Activated T-cell treated with anti-CD3 and anti-CD28 coated beads, Interleukin-2, amount 50 U/mL, for 72 hours (primary cell): Measurements from ENCODE around the gene IFT80. TPM values are rescaled to one million over a fixed set of nuclear protein-coding genes. Genes with fewer than 3 reads are reported as not detected.

ENCODE experiments used
- ATAC-seq, 2 donors: fragments of 150-1000 bp; cut with Tn5 transposase; replicated peaks in 1 of 2; 2 replicates each; pipeline ENCODE4 v1.10.0; 2021; ENCODE audit warnings: moderate library complexity in 2 of 2, mild to moderate bottlenecking in 1 of 2
- DNase-seq, 2 donors: peaks; one replicate each; pipeline ENCODE4 v3.0.0; 2021 to 2022; ENCODE audit warnings: mixed read lengths in 1 of 2
- H3K27ac Mint-ChIP-seq: one replicate; pipeline ENCODE4 v1.8.0; 2022; ENCODE audit warnings: mild to moderate bottlenecking, moderate library complexity, mixed read lengths
- H3K27me3 Mint-ChIP-seq: one replicate; pipeline ENCODE4 v1.8.0; 2022; ENCODE audit warnings: low read depth, mixed read lengths
- H3K36me3 Mint-ChIP-seq, 2 donors: one replicate each; pipeline ENCODE4 v1.8.0; 2022; ENCODE audit warnings: mixed read lengths in 2 of 2, mild to moderate bottlenecking in 1 of 2; ENCODE audit not compliant: insufficient read depth in 2 of 2
- H3K4me1 Mint-ChIP-seq: one replicate; pipeline ENCODE4 v1.8.0; 2022; ENCODE audit warnings: low read depth, mixed read lengths
- H3K4me3 Mint-ChIP-seq, 2 donors: one replicate each; pipeline ENCODE4 v1.8.0; 2022; ENCODE audit warnings: mild to moderate bottlenecking in 2 of 2, mixed read lengths in 2 of 2, moderate library complexity in 2 of 2
- H3K9me3 Mint-ChIP-seq, 2 donors: one replicate each; pipeline ENCODE4 v1.8.0; 2022; ENCODE audit warnings: mixed read lengths in 2 of 2
- total RNA-seq, 2 donors: library from RNA; stranded (reverse); gene quantifications; one replicate each; pipeline ENCODE4 v1.2.3, GENCODE V29; 2022

Gene IFT80
- total RNA-seq, 2 donors from 2014 or later: 22.2 to 22.7 TPM

GRCh38 chr3:160394009-160394392, 5.0 kb downstream of the IFT80 start:
- Mint-ChIP-seq H3K4me3 (no peak overlapping the region), H3K27me3 (no peaks in the 10 kb centered on the region), H3K27ac (no peak overlapping the region), H3K9me3 (no peaks in the 10 kb centered on the region), H3K36me3 (peaks cover 2 to 4% of the 10 kb centered on the region in 2 donors), H3K4me1 (peaks cover 30% of the 10 kb centered on the region)
- DNase-seq (no peak), ATAC-seq (no peak)

- Mint-ChIP-seq H3K36me3 (no peaks in the 10 kb centered on the region), H3K27me3 (no peaks in the 10 kb centered on the region), H3K4me1 (peaks cover 24% of the 10 kb centered on the region), H3K27ac (no peak overlapping the region), H3K9me3 (no peaks in the 10 kb centered on the region), H3K4me3 (no peak overlapping the region)
- DNase-seq (no peak), ATAC-seq (no peak)
These were observed 5.5 kb downstream of the IFT80 start for GRCh38 chr3:160393346-160394008.

- Mint-ChIP-seq H3K27me3 (no peaks in the 10 kb centered on the region), H3K27ac (no peak overlapping the region), H3K4me3 (no peak overlapping the region), H3K36me3 (no peaks in the 10 kb centered on the region), H3K4me1 (peaks cover 18% of the 10 kb centered on the region), H3K9me3 (no peaks in the 10 kb centered on the region)
- no peak for ATAC-seq
- no peak for DNase-seq
These were observed 6.2 kb downstream of the IFT80 start for GRCh38 chr3:160392798-160393197.

- no peak overlapping the region for H3K27ac Mint-ChIP-seq
- peaks cover 7% of the 10 kb centered on the region for H3K4me1 Mint-ChIP-seq
- DNase-seq: no peak
- H3K9me3 Mint-ChIP-seq: no peaks in the 10 kb centered on the region
- no peak overlapping the region for H3K4me3 Mint-ChIP-seq
- no peak for ATAC-seq
- no peaks in the 10 kb centered on the region for H3K27me3 Mint-ChIP-seq
- H3K36me3 Mint-ChIP-seq: no peaks in the 10 kb centered on the region
These were observed 8.4 kb downstream of the IFT80 start for GRCh38 chr3:160390565-160391138.

- DNase-seq (no peak), ATAC-seq (no peak)
- H3K27ac Mint-ChIP-seq: no peak overlapping the region
- H3K4me3 Mint-ChIP-seq: no peak overlapping the region
- no peaks in the 10 kb centered on the region for H3K36me3 Mint-ChIP-seq
- peaks cover 13% of the 10 kb centered on the region for H3K4me1 Mint-ChIP-seq
- H3K9me3 Mint-ChIP-seq: no peaks in the 10 kb centered on the region
- H3K27me3 Mint-ChIP-seq: no peaks in the 10 kb centered on the region
These were observed 14.2 kb downstream of the IFT80 start for GRCh38 chr3:160384639-160385318.

- no peak overlapping the region for H3K27ac Mint-ChIP-seq
- no peak for DNase-seq
- peaks cover 7% of the 10 kb centered on the region for H3K4me1 Mint-ChIP-seq
- no peaks in the 10 kb centered on the region for H3K27me3 Mint-ChIP-seq
- ATAC-seq: no peak
- H3K36me3 Mint-ChIP-seq: no peaks in the 10 kb centered on the region
- H3K4me3 Mint-ChIP-seq: no peak overlapping the region
- H3K9me3 Mint-ChIP-seq: no peaks in the 10 kb centered on the region
These were observed 17.6 kb downstream of the IFT80 start for GRCh38 chr3:160381470-160381869.

GRCh38 chr3:160379628-160380214, 19.3 kb downstream of the IFT80 start:
- H3K27ac Mint-ChIP-seq: no peak overlapping the region
- H3K36me3 Mint-ChIP-seq: peaks cover 0 to 2% of the 10 kb centered on the region in 2 donors

GRCh38 chr3:160378331-160379109, 20.5 kb downstream of the IFT80 start:
- Mint-ChIP-seq H3K9me3 (no peaks in the 10 kb centered on the region), H3K36me3 (peaks cover 4 to 10% of the 10 kb centered on the region in 2 donors), H3K4me3 (no peak overlapping the region), H3K4me1 (peaks cover 4% of the 10 kb centered on the region), H3K27ac (peak overlapping the region; percentile 42), H3K27me3 (no peaks in the 10 kb centered on the region)
- ATAC-seq: no peak
- DNase-seq: no peak

More at GRCh38 chr3:160379628-160380214, 19.3 kb downstream of the IFT80 start:
- no peaks in the 10 kb centered on the region for H3K9me3 Mint-ChIP-seq
- no peak for ATAC-seq
- no peaks in the 10 kb centered on the region for H3K27me3 Mint-ChIP-seq
- peaks cover 4% of the 10 kb centered on the region for H3K4me1 Mint-ChIP-seq
- no peak for DNase-seq
- no peak overlapping the region for H3K4me3 Mint-ChIP-seq

- peak overlapping the region; percentile 20 for H3K27ac Mint-ChIP-seq
- DNase-seq (no peak), ATAC-seq (no peak)
- H3K4me1 Mint-ChIP-seq: no peaks in the 10 kb centered on the region
- peaks cover 4 to 12% of the 10 kb centered on the region in 2 donors for H3K36me3 Mint-ChIP-seq
- no peak overlapping the region for H3K4me3 Mint-ChIP-seq
- no peaks in the 10 kb centered on the region for H3K27me3 Mint-ChIP-seq
- no peaks in the 10 kb centered on the region for H3K9me3 Mint-ChIP-seq
These were observed 22.3 kb downstream of the IFT80 start for GRCh38 chr3:160376681-160377080.

- no peak overlapping the region for H3K4me3 Mint-ChIP-seq
- H3K9me3 Mint-ChIP-seq: no peaks in the 10 kb centered on the region
- H3K27me3 Mint-ChIP-seq: no peaks in the 10 kb centered on the region
- H3K4me1 Mint-ChIP-seq: peaks cover 9% of the 10 kb centered on the region
- H3K27ac Mint-ChIP-seq: no peak overlapping the region
- peaks cover 4 to 15% of the 10 kb centered on the region in 2 donors for H3K36me3 Mint-ChIP-seq
- no peak for DNase-seq
- ATAC-seq: no peak
These were observed 24.1 kb downstream of the IFT80 start for GRCh38 chr3:160374925-160375324.

GRCh38 chr3:160374472-160374871, 24.6 kb downstream of the IFT80 start:
- Mint-ChIP-seq H3K27ac (no peak overlapping the region), H3K27me3 (no peaks in the 10 kb centered on the region), H3K9me3 (no peaks in the 10 kb centered on the region), H3K4me3 (no peak overlapping the region), H3K4me1 (peaks cover 13% of the 10 kb centered on the region), H3K36me3 (peaks cover 4 to 15% of the 10 kb centered on the region in 2 donors)
- ATAC-seq: no peak
- no peak for DNase-seq

GRCh38 chr3:160373655-160374054, 25.4 kb downstream of the IFT80 start:
- H3K4me3 Mint-ChIP-seq: no peak overlapping the region
- H3K9me3 Mint-ChIP-seq: no peaks in the 10 kb centered on the region
- no peaks in the 10 kb centered on the region for H3K27me3 Mint-ChIP-seq
- H3K4me1 Mint-ChIP-seq: peaks cover 13% of the 10 kb centered on the region
- no peak overlapping the region for H3K27ac Mint-ChIP-seq
- ATAC-seq (no peak), DNase-seq (no peak)
- peaks cover 4 to 15% of the 10 kb centered on the region in 2 donors for H3K36me3 Mint-ChIP-seq

- no peak overlapping the region for H3K27ac Mint-ChIP-seq
- H3K4me1 Mint-ChIP-seq: peaks cover 13% of the 10 kb centered on the region
- ATAC-seq (no peak), DNase-seq (no peak)
- H3K4me3 Mint-ChIP-seq: no peak overlapping the region
- no peaks in the 10 kb centered on the region for H3K9me3 Mint-ChIP-seq
- H3K27me3 Mint-ChIP-seq: no peaks in the 10 kb centered on the region
- peaks cover 4 to 15% of the 10 kb centered on the region in 2 donors for H3K36me3 Mint-ChIP-seq
These were observed 26.2 kb downstream of the IFT80 start for GRCh38 chr3:160372780-160373179.
